ENCODE results near the gene GADD45GIP1. TPM values are rescaled to one million over a fixed set of nuclear protein-coding genes. Genes with fewer than 3 reads are reported as not detected.
A peak's percentile ranks its signal among the peaks of the same experiment; 100 is the strongest.

The GADD45GIP1 gene
- total and polyA plus RNA-seq, 2 donors (not counting 1 experiment from before 2014, with no cell fraction given) = 19.5 to 19.7 TPM

DNA sequence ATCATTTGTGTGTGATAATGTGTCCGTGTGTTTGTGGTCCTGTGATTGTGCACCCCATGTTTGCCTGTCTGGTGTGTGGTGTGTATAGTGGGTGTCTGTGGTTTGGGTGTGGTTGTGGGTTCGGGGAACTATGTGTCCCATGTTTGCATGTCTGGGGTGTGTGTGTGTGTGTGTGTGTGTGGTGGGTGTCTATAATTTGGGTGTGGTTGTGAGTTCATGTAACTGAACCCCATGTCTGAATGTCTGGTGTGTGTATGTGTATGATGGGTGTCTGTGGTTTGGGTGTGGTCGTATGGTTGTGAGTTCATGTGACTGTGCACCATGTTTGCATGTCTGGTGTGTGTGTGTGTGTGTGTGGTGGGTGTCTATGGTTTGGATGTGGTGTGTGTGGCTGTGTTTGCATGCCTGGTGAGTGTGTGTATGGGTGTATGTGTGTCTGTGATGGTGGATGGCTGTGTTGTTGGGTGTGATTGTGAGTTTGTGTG, 27.2 kb upstream of the GADD45GIP1 start:
- peaks cover 11% of the 10 kb centered on the region for H3K4me1 ChIP-seq (ENCODE audit: control insufficient read depth, extremely low read depth, insufficient read depth, low read length)
- H3K79me2 ChIP-seq (ENCODE audit: control insufficient read depth, insufficient read depth, low read length) = no peaks in the 10 kb centered on the region
- H3K4me2 ChIP-seq (ENCODE audit: extremely low read depth, insufficient read depth, low read length) = no peak overlapping the region
- H4K20me1 ChIP-seq (ENCODE audit: control insufficient read depth, extremely low read depth, insufficient read depth, low read length) = no peaks in the 10 kb centered on the region
- peak in 1 of 2 donors; percentile 45 for DNase-seq (ENCODE audit: low read depth in 2 of 2)
- H3K9ac ChIP-seq (ENCODE audit: insufficient read depth, low read length) = no peak overlapping the region
- H3K4me3 ChIP-seq (replicated peaks in 1 of 4; ENCODE audit: control extremely low read depth in 1 of 4, insufficient read depth in 1 of 4, low read depth in 3 of 4, low read length in 4 of 4) = no peak overlapping the region
- H2AFZ ChIP-seq (ENCODE audit: low read length) = no peak overlapping the region
- H3K36me3 ChIP-seq (ENCODE audit: control insufficient read depth, insufficient read depth, low read length) = no peaks in the 10 kb centered on the region
- no peaks in the 10 kb centered on the region for H3K27me3 ChIP-seq (ENCODE audit: control insufficient read depth, insufficient read depth, low read length)
- TF ChIP-seq, protein P1, sequence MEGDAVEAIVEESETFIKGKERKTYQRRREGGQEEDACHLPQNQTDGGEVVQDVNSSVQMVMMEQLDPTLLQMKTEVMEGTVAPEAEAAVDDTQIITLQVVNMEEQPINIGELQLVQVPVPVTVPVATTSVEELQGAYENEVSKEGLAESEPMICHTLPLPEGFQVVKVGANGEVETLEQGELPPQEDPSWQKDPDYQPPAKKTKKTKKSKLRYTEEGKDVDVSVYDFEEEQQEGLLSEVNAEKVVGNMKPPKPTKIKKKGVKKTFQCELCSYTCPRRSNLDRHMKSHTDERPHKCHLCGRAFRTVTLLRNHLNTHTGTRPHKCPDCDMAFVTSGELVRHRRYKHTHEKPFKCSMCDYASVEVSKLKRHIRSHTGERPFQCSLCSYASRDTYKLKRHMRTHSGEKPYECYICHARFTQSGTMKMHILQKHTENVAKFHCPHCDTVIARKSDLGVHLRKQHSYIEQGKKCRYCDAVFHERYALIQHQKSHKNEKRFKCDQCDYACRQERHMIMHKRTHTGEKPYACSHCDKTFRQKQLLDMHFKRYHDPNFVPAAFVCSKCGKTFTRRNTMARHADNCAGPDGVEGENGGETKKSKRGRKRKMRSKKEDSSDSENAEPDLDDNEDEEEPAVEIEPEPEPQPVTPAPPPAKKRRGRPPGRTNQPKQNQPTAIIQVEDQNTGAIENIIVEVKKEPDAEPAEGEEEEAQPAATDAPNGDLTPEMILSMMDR (conservative IDR thresholded peaks at IDR 0.05 in 1 of 2, IDR thresholded peaks at IDR 0.05 in 1 of 2; ENCODE audit: low read depth in 1 of 2, low read length in 2 of 2) = no peak
- TF ChIP-seq EZH2 (IDR thresholded peaks at IDR 0.05; ENCODE audit: low read length, missing control alignments) = no peak
- H3K9me3 ChIP-seq (ENCODE audit: control insufficient read depth, insufficient read depth, low read depth, low read length) = no peaks in the 10 kb centered on the region
- H3K27ac ChIP-seq (ENCODE audit: insufficient read depth, low read length) = no peak overlapping the region

DNA sequence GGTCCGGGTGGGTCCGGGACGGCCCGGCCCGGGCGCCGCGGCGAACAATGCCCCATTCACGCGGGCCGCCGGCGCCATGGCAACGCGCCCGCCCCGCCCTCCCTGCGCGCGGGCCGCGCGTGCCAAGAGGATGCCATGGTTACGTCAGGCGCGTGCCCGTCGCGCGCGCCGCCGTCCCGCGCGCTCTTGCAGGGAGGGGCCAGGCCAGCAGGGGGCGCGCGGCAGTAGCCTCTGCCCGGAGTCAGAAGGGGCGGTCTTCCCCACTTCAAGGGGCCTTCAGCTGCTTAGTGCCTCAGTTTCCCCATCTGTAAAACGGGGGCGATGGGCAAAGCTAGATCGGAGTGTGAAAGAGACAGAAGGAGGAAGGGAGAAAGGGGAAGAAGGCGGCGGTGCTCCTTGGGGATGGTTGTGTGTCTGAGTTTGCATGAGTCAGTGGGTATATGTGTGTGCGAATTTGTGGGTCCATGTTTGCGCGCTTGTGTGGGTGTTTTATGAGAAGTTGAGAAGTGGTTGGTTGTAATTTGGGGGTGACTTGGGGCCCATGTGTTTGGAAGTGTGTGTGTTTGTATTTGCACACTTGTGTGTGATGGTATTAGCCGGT, 26.6 kb upstream of the GADD45GIP1 start:
- peak overlapping the region in 3 of 4 experiments; percentile 39 to 55 (median 54) for H3K4me3 ChIP-seq (replicated peaks in 1 of 4; ENCODE audit: control extremely low read depth in 1 of 4, insufficient read depth in 1 of 4, low read depth in 3 of 4, low read length in 4 of 4)
- H3K36me3 ChIP-seq (ENCODE audit: control insufficient read depth, insufficient read depth, low read length) = no peaks in the 10 kb centered on the region
- DNase-seq (ENCODE audit: low read depth in 2 of 2) = peak; percentile 63 to 73
- peaks cover 11% of the 10 kb centered on the region for H3K4me1 ChIP-seq (ENCODE audit: control insufficient read depth, extremely low read depth, insufficient read depth, low read length)
- peak overlapping the region; percentile 77 for H3K4me2 ChIP-seq (ENCODE audit: extremely low read depth, insufficient read depth, low read length)
- no peaks in the 10 kb centered on the region for H3K9me3 ChIP-seq (ENCODE audit: control insufficient read depth, insufficient read depth, low read depth, low read length)
- H3K79me2 ChIP-seq (ENCODE audit: control insufficient read depth, insufficient read depth, low read length) = no peaks in the 10 kb centered on the region
- H4K20me1 ChIP-seq (ENCODE audit: control insufficient read depth, extremely low read depth, insufficient read depth, low read length) = no peaks in the 10 kb centered on the region
- H3K27ac ChIP-seq (ENCODE audit: insufficient read depth, low read length) = no peak overlapping the region
- H2AFZ ChIP-seq (ENCODE audit: low read length) = no peak overlapping the region
- no peaks in the 10 kb centered on the region for H3K27me3 ChIP-seq (ENCODE audit: control insufficient read depth, insufficient read depth, low read length)
- peak overlapping the region; percentile 49 for H3K9ac ChIP-seq (ENCODE audit: insufficient read depth, low read length)
- no peak for TF ChIP-seq EZH2 (IDR thresholded peaks at IDR 0.05; ENCODE audit: low read length, missing control alignments)
- TF ChIP-seq, protein P1 (conservative IDR thresholded peaks at IDR 0.05 in 1 of 2, IDR thresholded peaks at IDR 0.05 in 1 of 2; ENCODE audit: low read depth in 1 of 2, low read length in 2 of 2) = peak; percentile 54 to 73

DNA sequence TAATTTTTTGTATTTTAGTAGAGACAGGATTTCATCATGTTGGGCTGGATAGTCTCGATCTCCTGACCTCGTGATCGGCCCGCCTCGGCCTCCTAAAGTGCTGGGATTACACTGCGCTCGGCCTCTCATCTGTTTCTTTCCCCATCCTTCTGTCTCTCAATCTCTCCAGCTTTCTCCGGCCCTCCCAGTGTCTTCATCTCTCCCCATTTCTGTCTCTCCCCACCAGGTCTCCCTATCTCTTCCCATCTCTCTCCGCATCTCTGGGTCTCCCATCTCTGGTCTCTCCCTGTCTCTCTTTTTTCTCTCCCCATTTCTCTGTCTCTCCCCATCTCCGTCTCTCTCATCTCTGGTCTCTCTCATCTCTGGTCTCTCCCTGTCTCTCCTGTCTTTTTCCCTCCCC, 26.1 kb upstream of the GADD45GIP1 start:
- peaks cover 11% of the 10 kb centered on the region for H3K4me1 ChIP-seq (ENCODE audit: control insufficient read depth, extremely low read depth, insufficient read depth, low read length)
- H3K9ac ChIP-seq (ENCODE audit: insufficient read depth, low read length) = peak overlapping the region; percentile 49
- H4K20me1 ChIP-seq (ENCODE audit: control insufficient read depth, extremely low read depth, insufficient read depth, low read length) = no peaks in the 10 kb centered on the region
- TF ChIP-seq, protein P1 (conservative IDR thresholded peaks at IDR 0.05 in 1 of 2, IDR thresholded peaks at IDR 0.05 in 1 of 2; ENCODE audit: low read depth in 1 of 2, low read length in 2 of 2) = no peak
- no peak for TF ChIP-seq EZH2 (IDR thresholded peaks at IDR 0.05; ENCODE audit: low read length, missing control alignments)
- H3K27ac ChIP-seq (ENCODE audit: insufficient read depth, low read length) = peak overlapping the region; percentile 66
- no peaks in the 10 kb centered on the region for H3K9me3 ChIP-seq (ENCODE audit: control insufficient read depth, insufficient read depth, low read depth, low read length)
- H3K36me3 ChIP-seq (ENCODE audit: control insufficient read depth, insufficient read depth, low read length) = no peaks in the 10 kb centered on the region
- DNase-seq (ENCODE audit: low read depth in 2 of 2) = no peak
- H3K79me2 ChIP-seq (ENCODE audit: control insufficient read depth, insufficient read depth, low read length) = no peaks in the 10 kb centered on the region
- peak overlapping the region; percentile 77 for H3K4me2 ChIP-seq (ENCODE audit: extremely low read depth, insufficient read depth, low read length)
- peak overlapping the region in 3 of 4 experiments; percentile 39 to 55 (median 54) for H3K4me3 ChIP-seq (replicated peaks in 1 of 4; ENCODE audit: control extremely low read depth in 1 of 4, insufficient read depth in 1 of 4, low read depth in 3 of 4, low read length in 4 of 4)
- H2AFZ ChIP-seq (ENCODE audit: low read length) = peak overlapping the region; percentile 36
- H3K27me3 ChIP-seq (ENCODE audit: control insufficient read depth, insufficient read depth, low read length) = no peaks in the 10 kb centered on the region
